HG03342 (cell line): ENCODE measurements around the gene ARL5A.
"Not testable (repeated sequence)": the region's sequence is repeated elsewhere in the genome, so short reads cannot be mapped to it uniquely, and the experiment has no call there.

Source experiments
- ATAC-seq: cut with Tn5 transposase; IDR thresholded peaks from one replicate; pipeline ENCODE4 v1.9.1; 2021; ENCODE audit warnings: mild to moderate bottlenecking, moderate library complexity; ENCODE audit not compliant: unreplicated experiment

ARL5A gene

GRCh38 chr2:151799886-151800292, 28.3 kb downstream of the ARL5A start:
- no peak for ATAC-seq

GRCh38 chr2:151796774-151797173, 31.4 kb downstream of the ARL5A start:
- ATAC-seq, result no peak

- no peak for ATAC-seq
These were observed 32.5 kb downstream of the ARL5A start for GRCh38 chr2:151795646-151796240.

GRCh38 chr2:151794422-151794821, 33.8 kb downstream of the ARL5A start:
- ATAC-seq, result not testable (repeated sequence)

GRCh38 chr2:151793123-151793522, 35.1 kb downstream of the ARL5A start:
- no peak for ATAC-seq

GRCh38 chr2:151792589-151792988, 35.6 kb downstream of the ARL5A start:
- ATAC-seq, result no peak

GRCh38 chr2:151791545-151791944, 36.7 kb downstream of the ARL5A start:
- ATAC-seq, result no peak

GRCh38 chr2:151790689-151791088, 37.5 kb downstream of the ARL5A start:
- no peak for ATAC-seq

GRCh38 chr2:151789055-151789834, 39.0 kb downstream of the ARL5A start:
- ATAC-seq, result no peak

GRCh38 chr2:151786483-151786882, 41.7 kb downstream of the ARL5A start:
- no peak for ATAC-seq

GRCh38 chr2:151786077-151786476, 42.1 kb downstream of the ARL5A start:
- ATAC-seq, result no peak

- no peak for ATAC-seq
These were observed 45.1 kb downstream of the ARL5A start for GRCh38 chr2:151783133-151783520.

GRCh38 chr2:151782378-151783132, 45.7 kb downstream of the ARL5A start:
- no peak for ATAC-seq

- no peak for ATAC-seq
These were observed 46.6 kb downstream of the ARL5A start for GRCh38 chr2:151781642-151782041.

GRCh38 chr2:151780938-151781337, 47.3 kb downstream of the ARL5A start:
- ATAC-seq, result no peak

- ATAC-seq, result no peak
These were observed 50.3 kb downstream of the ARL5A start for GRCh38 chr2:151777935-151778334.

- ATAC-seq, result no peak
These were observed 50.7 kb downstream of the ARL5A start for GRCh38 chr2:151777487-151777886.

GRCh38 chr2:151776367-151776766, 51.9 kb downstream of the ARL5A start:
- no peak for ATAC-seq

- ATAC-seq, result no peak
These were observed 53.0 kb downstream of the ARL5A start for GRCh38 chr2:151775057-151775740.

GRCh38 chr2:151774506-151774905, 53.7 kb downstream of the ARL5A start:
- ATAC-seq, result no peak
